GM19025 (cell line): ENCODE results near the gene YWHAQ.

Source experiments
- ATAC-seq: cut with Tn5 transposase; IDR thresholded peaks from one replicate; pipeline ENCODE4 v1.9.1; 2021; ENCODE audit warnings: mild to moderate bottlenecking, low read depth, moderate library complexity; ENCODE audit not compliant: unreplicated experiment

The YWHAQ gene

GRCh38 chr2:9630736-9631552 lies at the start of gene YWHAQ:
TSS of gene YWHAQ (minus strand) at chr2:9630997. CDS start at chr2:9630452, 545 bp downstream.
- ATAC-seq = peak; percentile 92

GRCh38 chr2:9680082-9680481 lies 49.3 kb upstream of the YWHAQ start:
- ATAC-seq = no peak

GRCh38 chr2:9679218-9679617 lies 48.4 kb upstream of the YWHAQ start:
- ATAC-seq = no peak

- ATAC-seq = no peak
These were observed 47.7 kb upstream of the YWHAQ start for GRCh38 chr2:9678544-9678943.

- no peak for ATAC-seq
These were observed 44.9 kb upstream of the YWHAQ start for GRCh38 chr2:9675415-9676351.

GRCh38 chr2:9674891-9675414 lies 44.2 kb upstream of the YWHAQ start:
- no peak for ATAC-seq

- no peak for ATAC-seq
These were observed 43.2 kb upstream of the YWHAQ start for GRCh38 chr2:9673914-9674481.

GRCh38 chr2:9668687-9669345 lies 38.0 kb upstream of the YWHAQ start:
- no peak for ATAC-seq

- no peak for ATAC-seq
These were observed 37.0 kb upstream of the YWHAQ start for GRCh38 chr2:9667826-9668225.

- ATAC-seq = peak; percentile 48
These were observed 35.5 kb upstream of the YWHAQ start for GRCh38 chr2:9666306-9666705.

GRCh38 chr2:9665898-9666297 lies 35.1 kb upstream of the YWHAQ start:
- ATAC-seq = no peak

- ATAC-seq = no peak
These were observed 33.6 kb upstream of the YWHAQ start for GRCh38 chr2:9664365-9664764.

- ATAC-seq = peak; percentile 51
These were observed 32.4 kb upstream of the YWHAQ start for GRCh38 chr2:9663008-9663879.

- ATAC-seq = no peak
These were observed 30.5 kb upstream of the YWHAQ start for GRCh38 chr2:9661261-9661660.

- ATAC-seq = no peak
These were observed 30.0 kb upstream of the YWHAQ start for GRCh38 chr2:9660781-9661180.

- ATAC-seq = no peak
These were observed 29.4 kb upstream of the YWHAQ start for GRCh38 chr2:9660154-9660553.

GRCh38 chr2:9658972-9659371 lies 28.2 kb upstream of the YWHAQ start:
- ATAC-seq = no peak

- no peak for ATAC-seq
These were observed 26.9 kb upstream of the YWHAQ start for GRCh38 chr2:9657731-9658130.

GRCh38 chr2:9657083-9657482 lies 26.3 kb upstream of the YWHAQ start:
- ATAC-seq = no peak
